NCI-H2107 treated with DMSO at 0.1 percent for 48 hours (cell line): ENCODE measurements around the gene RBMY1D.
"Not testable (repeated sequence)": the region's sequence is repeated elsewhere in the genome, so short reads cannot be mapped to it uniquely, and the experiment has no call there.

Source experiments
- DNase-seq: peaks from one replicate; lab custom pipeline; 2025; ENCODE audit not compliant: unreplicated experiment; lab: John Stamatoyannopoulos, UW

The RBMY1D gene

GRCh38 chrY:21894426-21894825, at the start of gene RBMY1D:
Gene RBMY1D (minus strand): TSS chrY:21894526. CDS start chrY:21892513, 2,013 bp downstream.
- DNase-seq, result not testable (repeated sequence)

GRCh38 chrY:21917932-21918331, 23.6 kb upstream of the RBMY1D start, which contains the start of gene RBMY1E:
Gene RBMY1E (minus strand): TSS chrY:21918032. CDS start chrY:21916054, 1,978 bp downstream.
- not testable (repeated sequence) for DNase-seq

- not testable (repeated sequence) for DNase-seq
Measured at GRCh38 chrY:21869407-21870076, 24.8 kb downstream of the RBMY1D start.

- DNase-seq, result no peak
Measured at GRCh38 chrY:21845481-21845880, 48.8 kb downstream of the RBMY1D start.

- no peak for DNase-seq
Measured at GRCh38 chrY:21842090-21842489, 52.2 kb downstream of the RBMY1D start.

- no peak for DNase-seq
Measured at GRCh38 chrY:21839489-21839888, 54.8 kb downstream of the RBMY1D start.

- no peak for DNase-seq
Measured at GRCh38 chrY:21836343-21836742, 58.0 kb downstream of the RBMY1D start.

GRCh38 chrY:21835052-21835451, 59.3 kb downstream of the RBMY1D start:
- DNase-seq, result no peak
